HT1080 (cell line): ENCODE data around the gene CNTN4. TPM values are rescaled to one million over a fixed set of nuclear protein-coding genes. Genes with fewer than 3 reads are reported as not detected.
A peak's percentile ranks its signal among the peaks of the same experiment; 100 is the strongest.

Experiments used
- DNase-seq: peaks from one replicate; pipeline ENCODE4 v3.0.0-alpha.2; 2015; ENCODE audit warnings: low read depth
- total RNA-seq: library from RNA; depleted of rRNA; stranded (reverse); fragments of >200 nt; shearing (Covaris generic); gene quantifications from 2 replicates; pipeline ENCODE4 v1.2.3, GENCODE V29; 2014

Gene CNTN4
- total RNA-seq, 1 experiment from 2014 or later = not detected

DNA sequence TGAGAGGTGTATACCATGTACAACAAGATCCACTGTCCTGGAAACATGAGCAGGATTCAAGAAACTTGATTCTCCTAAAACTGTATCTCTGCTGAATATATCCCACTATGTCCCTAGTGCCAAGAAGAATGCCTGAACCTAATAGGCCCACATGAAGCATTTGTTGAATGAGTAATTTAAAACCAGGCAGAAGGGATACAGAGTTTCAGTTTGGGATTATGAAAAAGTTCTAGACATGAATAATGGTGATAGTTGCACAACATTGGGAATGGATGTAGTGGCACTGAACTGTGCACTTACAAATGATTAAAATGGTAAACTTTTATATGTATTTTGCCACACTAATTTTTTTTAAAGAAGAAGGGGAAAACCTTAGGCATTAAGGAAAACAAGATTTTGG lies 750.4 kb downstream of the CNTN4 start:
- no peak for DNase-seq

DNA sequence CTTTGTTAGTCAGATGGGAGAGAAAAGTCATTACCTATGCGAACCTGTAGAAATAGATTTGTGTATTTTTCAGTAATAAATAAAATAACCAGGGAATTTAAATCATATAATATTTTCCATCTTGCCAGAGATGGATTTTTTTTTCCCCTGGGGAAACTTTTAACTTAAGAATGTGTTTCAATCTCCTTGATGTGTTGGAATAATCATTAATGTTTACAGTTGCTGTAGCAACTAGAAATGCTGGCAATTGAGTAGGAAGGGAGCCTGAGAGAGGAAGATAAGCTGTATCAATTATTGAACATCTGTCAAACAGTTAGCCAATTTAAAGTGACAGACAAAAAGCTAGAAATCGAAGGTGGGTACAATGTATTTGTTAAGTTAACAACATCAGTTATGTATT lies 752.0 kb downstream of the CNTN4 start:
- DNase-seq = no peak

DNA sequence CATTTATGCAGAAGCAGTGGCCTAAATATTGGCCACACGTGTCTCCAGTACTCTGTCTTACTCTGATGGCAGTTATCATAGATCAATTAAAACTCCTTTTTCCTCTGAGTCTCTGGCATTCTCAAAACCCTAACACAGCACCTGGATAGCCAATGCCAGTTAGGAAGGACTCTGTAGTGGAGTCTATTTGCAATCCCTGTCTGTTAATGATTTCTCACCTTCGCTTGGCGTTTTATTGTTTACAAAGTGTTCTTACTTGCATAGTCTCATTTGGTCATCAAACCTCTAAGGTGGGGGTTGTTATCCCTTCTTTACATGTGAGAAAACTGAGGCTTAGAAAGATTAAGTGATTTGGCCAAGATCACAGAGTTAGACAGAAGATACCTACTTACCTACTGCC lies 752.7 kb downstream of the CNTN4 start:
- no peak for DNase-seq

DNA sequence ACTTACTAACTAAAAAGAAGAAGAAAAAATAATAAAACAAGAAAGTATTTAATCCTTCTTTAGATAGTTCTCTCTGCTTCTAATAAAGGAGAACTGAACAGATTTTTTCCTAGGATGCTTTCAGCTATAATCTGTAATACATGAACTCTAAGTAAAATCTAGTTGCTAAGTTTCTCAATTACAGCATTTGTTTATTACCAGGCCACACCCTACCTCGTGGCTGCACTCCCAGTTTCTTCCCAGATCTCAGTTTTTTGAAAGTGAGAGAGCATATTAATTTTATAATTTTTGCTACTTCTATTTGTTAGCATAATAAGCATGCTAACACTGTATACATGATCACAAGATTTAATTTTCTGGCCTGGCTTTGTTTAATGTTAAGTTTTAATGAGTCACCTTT lies 753.2 kb downstream of the CNTN4 start:
- no peak for DNase-seq

DNA sequence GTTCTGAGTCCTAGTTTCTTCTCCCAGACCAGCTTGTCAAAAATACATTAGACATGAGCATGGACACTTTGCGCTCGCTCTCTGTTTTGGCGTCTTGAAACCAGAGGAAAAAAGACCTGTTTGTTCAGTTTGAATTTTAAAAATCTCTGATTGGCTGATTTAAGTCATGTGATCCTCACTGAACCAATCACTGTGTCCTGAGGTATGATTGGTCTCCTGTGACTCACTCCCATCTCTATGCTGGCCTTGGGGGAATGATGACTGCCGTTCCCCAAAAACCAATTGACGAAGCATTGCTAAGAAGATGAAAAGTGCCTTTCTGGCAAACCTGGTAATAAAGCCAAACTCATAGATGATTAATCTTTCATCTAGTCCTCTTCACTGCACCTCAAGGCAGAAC lies 755.0 kb downstream of the CNTN4 start:
- no peak for DNase-seq

DNA sequence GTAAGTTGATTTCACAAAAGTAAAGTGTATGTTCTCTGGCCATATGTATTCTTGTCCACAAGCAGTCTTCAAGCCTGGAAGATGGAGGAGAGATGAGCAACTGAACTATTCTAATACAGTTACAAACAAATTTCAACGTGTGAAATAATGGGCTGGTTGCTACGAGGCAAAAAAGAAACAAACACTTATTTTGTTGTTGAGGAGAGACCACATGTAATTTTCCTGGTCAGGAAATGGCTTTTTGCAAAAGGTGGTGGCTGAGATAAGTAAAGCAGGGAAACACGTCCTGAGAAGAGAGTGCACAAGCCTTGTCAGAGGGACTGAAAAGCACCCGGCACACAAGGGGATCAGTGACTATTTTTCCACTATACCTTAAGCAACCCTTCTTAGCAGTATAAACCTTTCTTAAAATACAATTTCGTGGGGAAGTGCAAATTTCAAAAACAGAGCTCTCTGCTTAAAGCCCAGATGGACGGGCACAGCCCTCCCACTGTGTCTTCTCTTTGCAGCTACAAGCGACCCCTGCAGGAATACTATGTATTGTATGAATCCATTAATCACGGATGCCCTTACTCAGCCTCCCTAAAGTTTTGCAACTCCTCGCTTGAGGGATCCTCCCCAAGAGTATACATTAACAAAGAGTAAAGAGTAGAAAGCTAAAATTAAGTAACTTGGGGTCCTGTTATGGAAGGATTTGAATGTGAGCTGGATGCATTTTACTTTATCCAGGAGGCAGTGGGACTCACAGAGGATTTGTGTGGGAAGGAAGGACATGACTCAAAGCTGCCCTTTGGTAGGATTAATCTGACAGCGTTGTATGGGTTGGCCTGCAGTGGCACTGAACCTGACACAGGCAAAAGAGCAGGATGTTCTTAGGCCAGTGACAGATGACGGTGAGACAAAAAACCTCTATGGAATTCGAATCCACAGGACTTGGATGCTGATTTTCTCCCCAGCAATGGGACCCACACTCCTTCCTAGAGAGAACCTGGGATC lies 757.8 kb downstream of the CNTN4 start:
- peak; percentile 29 for DNase-seq

DNA sequence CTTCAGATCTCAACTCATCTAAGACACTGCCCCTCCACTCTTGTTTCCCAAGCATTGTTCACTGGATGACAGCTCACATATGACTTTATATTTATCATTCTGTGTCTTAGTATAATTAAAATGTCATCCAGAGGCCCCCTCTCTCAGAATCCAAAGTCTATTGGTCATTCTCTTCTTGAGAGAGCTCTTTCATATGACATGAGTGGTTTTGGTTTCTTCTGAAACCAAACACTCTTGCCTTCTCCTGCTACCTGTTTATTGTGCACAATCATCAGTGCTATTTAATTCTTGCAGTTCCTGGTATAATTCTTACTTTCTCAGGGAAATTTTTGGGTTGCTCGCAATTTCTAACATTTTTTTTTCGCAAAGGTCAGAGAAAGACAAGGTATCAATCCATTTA lies 762.0 kb downstream of the CNTN4 start:
- DNase-seq = no peak

DNA sequence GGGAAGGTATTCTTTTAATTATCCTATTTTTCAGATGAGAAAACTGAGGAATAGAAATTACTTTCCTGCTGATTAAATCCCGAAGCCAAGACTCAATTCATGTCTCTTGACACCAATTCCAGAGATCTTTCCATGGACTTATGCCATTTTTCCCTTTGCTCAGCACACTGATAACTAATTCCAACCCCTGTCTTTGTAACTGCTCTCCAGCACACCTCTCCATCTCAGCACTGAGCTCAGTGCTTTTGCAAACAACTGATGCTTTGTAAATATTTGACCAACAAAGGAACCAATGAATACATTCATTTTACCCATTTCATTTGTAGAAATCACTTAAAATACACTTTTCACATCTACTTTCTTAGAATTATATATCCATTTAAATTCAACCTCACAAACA lies 762.5 kb downstream of the CNTN4 start:
- no peak for DNase-seq

DNA sequence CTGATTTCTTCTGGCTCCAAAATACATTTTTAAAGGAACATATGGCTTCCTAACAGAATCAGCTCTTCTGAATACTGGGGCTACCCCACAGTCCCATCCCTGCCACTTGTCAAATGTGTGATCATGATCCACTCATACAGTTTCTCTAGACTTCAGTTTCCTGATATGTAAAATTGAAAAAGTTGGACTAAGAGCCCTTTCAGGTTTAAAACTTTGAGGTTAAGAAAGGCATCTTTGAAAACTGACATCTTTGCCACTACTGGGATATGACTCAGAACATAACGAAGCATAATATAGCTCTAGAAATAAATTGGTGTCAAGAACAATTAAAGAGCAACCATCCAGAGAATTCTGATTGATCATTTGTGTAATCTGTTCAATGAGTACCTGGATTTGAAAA lies 763.3 kb downstream of the CNTN4 start:
- DNase-seq = no peak

DNA sequence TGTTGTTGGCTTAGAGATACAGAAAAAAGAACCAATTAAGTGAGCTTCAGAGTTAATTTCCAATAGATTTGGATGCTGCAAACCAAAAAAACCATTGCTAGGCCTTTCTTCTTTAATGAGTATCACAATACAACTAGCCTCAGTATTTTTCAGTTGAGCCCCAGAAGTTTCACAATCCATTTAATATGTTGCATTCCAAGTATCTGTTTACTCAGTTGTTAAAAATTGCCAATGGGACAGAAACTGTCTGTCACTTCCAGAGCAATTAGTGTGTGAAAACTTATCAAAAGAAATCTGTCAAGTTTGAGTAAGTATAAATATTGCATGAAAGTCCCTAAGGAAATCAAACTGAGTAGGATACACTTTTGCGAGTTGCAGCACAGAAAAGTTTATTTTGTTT lies 763.7 kb downstream of the CNTN4 start:
- DNase-seq = no peak

DNA sequence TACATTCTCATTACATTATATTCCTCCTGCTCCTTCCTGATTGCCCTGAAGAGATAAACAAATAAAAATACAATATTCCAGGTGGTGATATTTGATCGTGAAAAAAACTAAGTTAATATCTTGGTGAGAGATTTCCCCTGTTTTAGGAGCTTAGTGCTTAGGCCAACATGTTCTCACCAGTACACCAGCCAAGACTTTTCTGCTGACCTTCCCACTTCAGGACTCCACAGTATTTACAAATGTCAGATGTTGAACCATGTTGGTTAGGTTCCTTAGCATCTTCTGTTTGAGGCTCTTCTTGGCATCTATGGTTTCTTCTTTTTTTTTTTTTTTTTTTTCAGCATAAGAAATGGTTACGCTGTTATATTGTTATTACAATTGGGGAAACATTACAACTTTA lies 764.5 kb downstream of the CNTN4 start:
- DNase-seq = no peak

DNA sequence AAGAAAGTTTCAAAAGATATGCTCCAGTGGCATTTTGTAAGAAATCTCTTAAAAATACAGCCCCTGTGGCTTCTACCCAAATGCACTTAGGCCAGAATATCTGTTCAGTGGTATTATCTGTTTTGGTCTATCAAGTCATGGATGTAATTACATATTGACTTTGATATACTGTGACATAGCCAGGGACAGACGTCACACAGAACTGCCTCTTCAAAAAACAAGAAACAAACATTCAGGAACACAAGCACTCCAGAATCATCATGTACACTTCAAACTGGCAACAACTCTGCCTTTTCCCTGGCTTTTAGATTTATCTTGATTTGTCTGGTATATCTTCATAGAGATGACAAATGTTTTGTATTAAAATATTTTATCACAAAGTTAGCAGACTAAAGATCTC lies 771.2 kb downstream of the CNTN4 start:
- DNase-seq = no peak

DNA sequence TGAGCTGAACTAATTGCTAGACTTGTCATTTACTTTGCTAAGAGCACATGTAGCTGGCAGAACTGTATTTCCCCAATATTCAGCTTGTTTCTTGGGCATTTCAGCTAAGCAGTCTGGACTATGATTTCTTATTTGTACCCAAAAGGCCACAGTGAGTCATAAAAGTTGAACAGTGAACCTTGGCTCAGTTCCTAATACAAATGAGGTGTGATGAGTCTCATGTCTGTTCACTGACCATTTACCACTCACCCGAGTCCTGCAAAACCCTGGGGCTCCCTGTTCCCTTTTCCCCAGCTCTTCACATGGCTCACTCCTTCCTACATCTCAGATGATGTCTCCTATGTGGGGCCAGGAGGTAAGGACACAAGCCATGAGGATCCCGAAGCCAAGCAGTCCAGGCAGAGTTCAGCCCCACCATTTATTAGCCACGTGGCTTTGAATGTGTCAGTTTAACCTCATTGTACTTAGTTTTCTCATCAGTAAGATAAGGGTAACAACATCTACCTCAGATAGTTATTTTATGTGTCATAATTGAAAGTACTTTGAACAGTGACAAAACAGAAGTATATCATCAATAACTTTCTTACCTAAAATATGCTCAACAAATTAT lies 772.2 kb downstream of the CNTN4 start:
- DNase-seq = peak; percentile 22

DNA sequence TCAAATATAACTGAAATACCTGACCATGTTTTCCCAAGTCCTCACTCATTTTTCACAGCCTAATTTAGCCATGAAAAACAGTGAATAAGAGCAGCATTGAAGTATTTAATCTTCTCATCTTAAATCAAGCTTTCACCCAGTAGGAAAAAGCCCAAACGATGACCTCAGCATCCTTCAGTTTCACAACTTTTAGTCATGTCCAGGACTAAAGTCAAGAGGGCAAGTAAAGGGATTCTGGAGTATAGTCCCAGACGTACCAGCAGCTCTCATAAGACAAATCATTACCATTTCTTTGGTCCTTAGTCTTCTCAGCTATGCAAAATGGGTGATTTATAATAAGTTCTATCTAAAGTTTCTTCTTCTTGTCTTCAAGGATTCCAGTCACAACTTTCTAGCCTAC lies 774.2 kb downstream of the CNTN4 start:
- DNase-seq = no peak

DNA sequence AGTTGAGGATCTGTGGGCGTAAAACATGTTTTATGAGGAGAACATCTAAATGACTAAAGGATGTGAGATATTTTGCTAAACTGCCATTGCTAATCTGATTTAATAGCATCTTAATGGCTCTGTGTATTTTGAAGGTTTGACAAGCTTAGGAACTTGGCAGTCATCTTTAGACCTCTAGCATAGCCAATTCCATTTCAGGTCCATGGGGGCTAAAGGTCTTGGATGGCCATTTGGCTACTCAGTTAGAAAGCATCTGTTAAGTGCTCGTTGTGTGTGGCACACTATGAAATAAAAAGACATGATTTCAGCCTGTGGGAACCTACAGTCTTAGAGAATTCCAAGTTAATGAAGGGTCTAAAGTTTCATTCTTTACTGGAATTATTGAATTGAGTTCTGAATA lies 775.3 kb downstream of the CNTN4 start:
- no peak for DNase-seq

DNA sequence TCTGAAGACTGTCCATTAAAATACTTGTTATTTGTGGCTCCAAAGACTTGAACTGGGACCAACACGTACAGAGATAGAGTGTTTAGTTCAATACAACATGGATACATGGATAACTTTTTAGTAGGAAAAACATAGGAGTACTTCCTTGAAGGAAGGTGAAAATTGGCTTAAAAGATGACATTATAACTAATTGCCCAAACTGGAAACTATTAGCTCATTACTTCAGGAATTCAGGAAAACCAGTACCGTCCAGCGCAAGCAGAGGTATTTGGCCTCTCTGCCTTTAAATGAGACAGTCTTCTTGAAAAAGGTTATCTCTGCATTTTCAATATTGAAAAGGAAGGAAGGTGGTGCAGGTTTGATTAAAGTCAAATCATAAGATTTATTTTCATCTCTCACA lies 777.0 kb downstream of the CNTN4 start:
- DNase-seq = no peak

DNA sequence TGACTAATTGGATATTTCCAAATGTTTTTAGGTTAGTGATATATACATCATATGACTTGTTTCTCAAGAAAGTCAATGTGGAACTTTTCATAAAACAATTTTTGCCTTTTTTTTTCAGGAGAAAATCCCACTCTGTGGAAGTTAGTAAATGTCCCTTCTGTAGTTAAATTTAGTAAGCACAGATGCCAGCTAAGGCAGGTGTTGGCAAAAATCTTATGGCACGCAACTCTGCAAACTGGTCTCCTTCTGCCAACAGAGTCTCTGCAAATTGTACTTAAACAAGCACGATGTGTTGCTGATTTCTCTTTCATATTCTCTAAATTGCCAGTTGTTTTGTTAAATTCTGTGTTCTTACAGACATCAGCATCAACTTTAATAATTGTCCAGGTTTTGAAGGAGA lies 777.7 kb downstream of the CNTN4 start:
- no peak for DNase-seq

DNA sequence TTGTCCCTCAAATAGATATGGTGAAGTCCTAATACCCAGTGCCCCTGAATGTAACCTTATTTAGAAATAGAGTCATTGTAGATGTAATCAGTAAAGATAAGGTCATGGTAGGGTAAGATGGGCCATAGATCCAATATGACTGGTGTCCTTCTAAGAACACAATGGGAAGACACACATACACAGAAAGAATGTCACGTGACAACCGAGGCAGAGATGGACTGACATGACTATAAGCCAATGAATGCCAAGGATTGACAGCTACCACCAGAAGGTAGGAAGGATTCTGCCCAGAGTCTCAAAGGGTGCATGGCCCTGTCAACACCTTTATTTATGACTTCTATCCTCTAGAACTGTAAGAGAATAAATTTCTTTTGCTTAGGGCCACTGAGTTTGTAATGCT lies 780.4 kb downstream of the CNTN4 start:
- DNase-seq = no peak

DNA sequence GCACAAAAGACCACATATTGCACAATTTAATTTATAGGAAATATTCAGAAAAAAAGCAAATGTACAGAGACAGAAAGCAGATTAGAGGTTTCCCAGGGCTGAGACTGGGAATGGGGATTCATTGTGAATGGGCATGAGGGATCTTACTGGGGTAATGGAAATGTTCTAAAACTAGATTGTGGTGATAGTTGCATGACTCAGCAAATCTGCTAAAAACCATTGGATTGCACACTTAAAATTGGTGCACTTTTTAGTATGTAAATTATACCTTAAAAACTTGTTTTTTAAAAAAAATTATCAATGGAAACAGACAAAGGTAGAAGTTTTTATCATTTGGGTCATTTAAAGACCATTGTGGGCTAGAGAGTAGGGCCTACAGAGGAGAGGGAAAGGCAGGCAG lies 780.9 kb downstream of the CNTN4 start:
- no peak for DNase-seq

DNA sequence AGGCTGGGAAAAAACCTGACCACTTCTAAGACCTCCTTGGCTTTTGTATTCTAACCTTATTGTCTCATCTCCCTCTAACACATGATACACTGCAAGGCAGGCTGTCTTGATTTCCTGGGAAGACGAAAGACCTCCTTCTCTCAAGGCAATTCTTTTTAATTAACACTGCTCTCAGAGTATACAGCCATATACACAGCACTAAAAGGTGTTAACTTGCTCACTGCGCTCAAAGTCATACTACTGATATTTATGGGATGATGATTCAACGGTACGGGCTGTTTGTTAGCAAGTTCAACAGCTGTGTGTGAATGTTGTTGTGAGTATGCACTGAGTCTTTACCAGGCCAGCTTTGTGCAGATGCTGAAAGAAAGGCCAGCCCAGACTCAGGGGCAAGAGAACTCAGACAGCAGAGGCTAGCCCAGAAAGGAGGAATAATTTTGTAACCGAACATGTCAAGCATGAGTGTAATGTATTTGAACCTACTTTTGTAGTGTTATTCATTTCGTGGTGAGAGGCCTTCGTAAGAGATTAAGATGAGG lies 781.6 kb downstream of the CNTN4 start:
- DNase-seq = no peak

DNA sequence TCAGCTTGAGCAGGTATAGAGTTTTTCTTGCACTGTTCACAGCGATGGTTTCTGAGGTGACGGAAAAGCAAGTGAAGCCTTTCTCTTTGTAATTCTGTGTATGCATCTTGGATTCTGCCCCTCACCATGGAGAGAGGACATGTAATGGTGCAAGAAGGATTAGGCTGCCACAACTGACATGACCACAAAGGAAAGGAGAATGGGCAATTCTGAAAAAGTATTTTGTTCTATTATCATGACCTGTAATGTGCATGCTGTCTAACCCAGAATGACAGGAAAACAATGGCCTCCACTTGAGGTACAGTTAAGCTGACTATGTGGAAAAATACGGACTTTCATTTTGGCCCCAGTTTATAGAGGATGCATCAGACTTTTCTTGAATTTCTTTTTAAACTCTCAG lies 784.6 kb downstream of the CNTN4 start:
- no peak for DNase-seq

DNA sequence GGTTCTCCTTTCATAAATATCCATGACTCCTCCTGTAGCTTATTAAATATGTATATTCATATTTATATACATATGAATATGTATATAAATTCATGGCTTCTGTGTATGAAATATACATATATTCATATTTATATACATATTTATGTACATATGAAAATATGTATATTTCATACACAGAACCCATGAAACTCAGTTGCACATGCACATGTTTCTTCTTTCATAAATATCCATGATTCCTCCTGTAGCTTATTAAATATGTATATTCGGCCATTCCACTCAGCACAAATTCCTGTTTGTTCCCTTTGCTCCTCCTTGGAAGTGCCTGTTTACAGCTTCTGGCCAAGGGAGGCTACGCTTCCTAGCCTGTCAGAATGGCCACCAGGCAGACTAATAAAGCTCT lies 789.9 kb downstream of the CNTN4 start:
- no peak for DNase-seq

DNA sequence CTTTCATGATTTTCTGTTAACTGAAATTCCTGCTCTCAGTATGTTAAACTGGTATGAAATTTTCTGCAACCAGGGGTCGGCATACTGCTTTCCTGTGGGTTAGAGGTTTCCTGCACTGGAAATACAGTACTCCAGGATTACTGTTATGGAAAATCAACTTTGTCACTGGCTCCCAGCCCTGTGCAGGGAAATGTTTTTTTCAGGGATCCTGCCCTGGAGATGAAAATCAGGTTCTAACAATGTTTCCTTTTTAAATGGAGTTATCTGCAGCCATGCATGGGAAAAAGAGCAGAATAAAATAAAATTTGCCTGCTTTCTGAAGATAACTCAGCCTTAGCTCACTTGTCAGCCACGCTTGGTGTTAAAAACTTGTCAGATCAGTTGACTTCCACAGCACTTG lies 791.1 kb downstream of the CNTN4 start:
- DNase-seq = no peak
